ENCODE results near the gene P3H2. TPM values are rescaled to one million over a fixed set of nuclear protein-coding genes. Genes with fewer than 3 reads are reported as not detected.

Gene P3H2
- total RNA-seq, 5 donors from 2014 or later (not counting 1 experiment from before 2014, with no cell fraction given): 0.16 to 0.50 (median 0.35) TPM; not detected in 2

DNA sequence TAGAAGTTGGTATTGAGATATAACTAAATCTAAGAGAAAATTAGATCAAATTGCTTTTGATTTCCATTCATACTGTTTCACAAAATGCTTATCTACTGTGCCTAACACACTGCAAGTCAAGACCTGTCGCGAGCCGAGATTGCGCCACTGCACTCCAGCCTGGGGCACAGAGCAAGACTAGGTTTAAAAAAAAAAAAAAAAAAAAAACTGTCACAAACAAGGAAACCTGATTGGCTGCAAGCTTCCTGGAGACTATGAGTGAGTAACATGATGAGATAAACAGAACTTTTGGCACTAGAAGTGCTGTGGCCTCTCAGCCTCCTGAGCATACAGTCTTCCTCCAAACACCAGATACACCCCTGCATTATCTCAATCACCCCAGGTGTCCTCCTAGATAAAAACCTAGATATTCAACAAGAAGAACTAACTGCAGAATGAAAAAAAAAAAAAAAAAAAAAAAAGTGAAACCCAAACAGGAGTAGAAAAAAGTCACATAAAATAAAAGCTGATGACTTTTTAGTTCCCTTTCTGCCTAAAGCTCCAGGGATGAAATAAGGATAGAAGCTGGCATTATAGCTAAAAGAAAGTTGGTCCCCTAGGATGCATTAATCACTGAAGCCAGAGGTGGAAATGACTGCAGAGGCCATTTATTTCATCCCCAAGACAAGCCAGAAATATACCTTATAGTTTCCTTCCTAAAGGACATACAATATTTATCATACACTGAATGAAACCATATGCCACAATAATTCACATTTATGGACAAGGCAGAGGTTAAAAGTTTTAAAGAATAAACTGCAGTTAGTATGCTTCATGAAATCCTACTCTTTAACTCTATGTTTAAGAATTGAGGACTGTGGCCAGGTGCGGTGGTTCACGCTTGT lies 82.4 kb downstream of the P3H2 start:
- Histone ChIP-seq H3K4me3 (ENCODE audit: control insufficient read depth in 1 of 2, extremely low read depth in 1 of 2, low read length in 1 of 2) (no peak overlapping the region), H3K27me3 (replicated peaks in 1 of 2; ENCODE audit: control insufficient read depth in 2 of 2, extremely low read depth in 1 of 2, insufficient read depth in 2 of 2, low read length in 1 of 2) (no peaks in the 10 kb centered on the region), H3K36me3 (ENCODE audit: control insufficient read depth in 2 of 2, extremely low read depth in 1 of 2, insufficient read depth in 1 of 2, low read length in 1 of 2) (no peaks in the 10 kb centered on the region), H3K27ac (ENCODE audit: low read length) (no peak overlapping the region), H3K4me1 (ENCODE audit: control insufficient read depth in 1 of 2, extremely low read depth in 1 of 2, insufficient read depth in 2 of 2, low read length in 2 of 2) (no peaks in the 10 kb centered on the region), H3K9me3 (no peaks in the 10 kb centered on the region)
- H3K9me3 Mint-ChIP-seq: no peaks in the 10 kb centered on the region
- ATAC-seq (replicated peaks in 1 of 4) (no peak), DNase-seq (no peak)
- CTCF ChIA-PET: interaction anchor here in 1 of 2 donors (0.6 kb wide), 1 partner anchor 30 kb away, joined by 3 read pairs; no protein-coding TSS in a partner anchor
- H3K27me3 Mint-ChIP-seq: peaks cover 2 to 16% of the 10 kb centered on the region in 2 donors
- H3K4me3 Mint-ChIP-seq: no peak overlapping the region
- WGBS (ENCODE audit: insufficient coverage): no CpG with 5 or more reads among the region's 6 CpGs
- no peaks in the 10 kb centered on the region for H3K36me3 Mint-ChIP-seq
- H3K4me1 Mint-ChIP-seq: no peaks in the 10 kb centered on the region
- H3K27ac Mint-ChIP-seq: no peak overlapping the region
- POLR2A ChIA-PET: no interaction called here

DNA sequence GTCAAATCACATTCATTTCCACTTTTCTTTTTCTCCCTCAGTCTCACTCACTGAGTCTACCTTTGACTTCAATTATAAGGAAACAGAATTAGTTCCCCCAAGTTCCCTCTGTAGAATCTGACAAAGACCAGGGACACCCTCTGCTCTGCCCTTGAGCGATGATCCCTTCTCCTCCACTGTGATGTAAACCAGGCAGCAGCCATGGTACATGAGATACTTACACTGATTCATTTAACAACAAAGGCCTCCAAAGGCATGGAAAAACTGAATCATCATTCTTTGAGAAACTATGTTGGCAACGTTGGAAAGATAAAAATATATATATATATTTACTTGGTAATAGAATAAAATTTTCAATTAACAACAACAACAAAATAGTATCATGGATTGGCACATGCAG lies 84.1 kb downstream of the P3H2 start:
- no peaks in the 10 kb centered on the region for H3K9me3 Mint-ChIP-seq
- H3K4me1 Mint-ChIP-seq: no peaks in the 10 kb centered on the region
- Histone ChIP-seq H3K9me3 (no peaks in the 10 kb centered on the region), H3K4me3 (ENCODE audit: control insufficient read depth in 1 of 2, extremely low read depth in 1 of 2, low read length in 1 of 2) (no peak overlapping the region), H3K27me3 (replicated peaks in 1 of 2; ENCODE audit: control insufficient read depth in 2 of 2, extremely low read depth in 1 of 2, insufficient read depth in 2 of 2, low read length in 1 of 2) (no peaks in the 10 kb centered on the region), H3K27ac (ENCODE audit: low read length) (no peak overlapping the region), H3K36me3 (ENCODE audit: control insufficient read depth in 2 of 2, extremely low read depth in 1 of 2, insufficient read depth in 1 of 2, low read length in 1 of 2) (no peaks in the 10 kb centered on the region), H3K4me1 (ENCODE audit: control insufficient read depth in 1 of 2, extremely low read depth in 1 of 2, insufficient read depth in 2 of 2, low read length in 2 of 2) (no peaks in the 10 kb centered on the region)
- ATAC-seq (replicated peaks in 1 of 4): no peak
- peaks cover 4 to 11% of the 10 kb centered on the region in 2 donors for H3K27me3 Mint-ChIP-seq
- no CpG with 5 or more reads among the region's 2 CpGs for WGBS (ENCODE audit: insufficient coverage)
- H3K4me3 Mint-ChIP-seq: no peak overlapping the region
- ChIA-PET CTCF (no interaction called here), POLR2A (no interaction called here)
- no peak overlapping the region for H3K27ac Mint-ChIP-seq
- no peak for DNase-seq
- H3K36me3 Mint-ChIP-seq: no peaks in the 10 kb centered on the region

DNA sequence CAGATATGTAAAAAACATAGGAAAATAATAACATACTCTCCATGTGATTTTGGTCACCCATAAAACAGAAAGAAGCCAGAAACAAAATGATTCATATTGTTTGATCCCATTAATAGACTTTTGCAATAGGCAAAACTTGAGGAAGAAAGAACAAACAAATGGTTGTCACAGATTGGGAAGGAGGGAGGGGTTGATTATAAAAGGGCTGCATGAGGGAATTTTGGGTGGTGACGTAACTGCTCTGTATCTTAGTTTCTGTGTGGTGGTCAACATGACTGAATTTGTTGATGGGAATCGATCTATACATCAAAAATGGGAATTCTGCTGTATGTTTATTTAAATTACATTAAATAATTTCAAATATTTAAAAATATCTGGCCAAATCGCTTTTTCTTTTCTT lies 86.3 kb downstream of the P3H2 start:
- Histone ChIP-seq H3K4me1 (ENCODE audit: control insufficient read depth in 1 of 2, extremely low read depth in 1 of 2, insufficient read depth in 2 of 2, low read length in 2 of 2) (no peaks in the 10 kb centered on the region), H3K27ac (ENCODE audit: low read length) (no peak overlapping the region), H3K4me3 (ENCODE audit: control insufficient read depth in 1 of 2, extremely low read depth in 1 of 2, low read length in 1 of 2) (no peak overlapping the region), H3K36me3 (ENCODE audit: control insufficient read depth in 2 of 2, extremely low read depth in 1 of 2, insufficient read depth in 1 of 2, low read length in 1 of 2) (no peaks in the 10 kb centered on the region), H3K27me3 (replicated peaks in 1 of 2; ENCODE audit: control insufficient read depth in 2 of 2, extremely low read depth in 1 of 2, insufficient read depth in 2 of 2, low read length in 1 of 2) (no peaks in the 10 kb centered on the region), H3K9me3 (no peaks in the 10 kb centered on the region)
- DNase-seq (no peak), ATAC-seq (replicated peaks in 1 of 4) (no peak)
- H3K4me3 Mint-ChIP-seq: no peak overlapping the region
- no CpG with 5 or more reads among the region's 3 CpGs for WGBS (ENCODE audit: insufficient coverage)
- ChIA-PET CTCF (no interaction called here), POLR2A (no interaction called here)
- peaks cover 4 to 8% of the 10 kb centered on the region in 2 donors for H3K27me3 Mint-ChIP-seq
- no peak overlapping the region for H3K27ac Mint-ChIP-seq
- no peaks in the 10 kb centered on the region for H3K36me3 Mint-ChIP-seq
- no peaks in the 10 kb centered on the region for H3K4me1 Mint-ChIP-seq
- no peaks in the 10 kb centered on the region for H3K9me3 Mint-ChIP-seq

DNA sequence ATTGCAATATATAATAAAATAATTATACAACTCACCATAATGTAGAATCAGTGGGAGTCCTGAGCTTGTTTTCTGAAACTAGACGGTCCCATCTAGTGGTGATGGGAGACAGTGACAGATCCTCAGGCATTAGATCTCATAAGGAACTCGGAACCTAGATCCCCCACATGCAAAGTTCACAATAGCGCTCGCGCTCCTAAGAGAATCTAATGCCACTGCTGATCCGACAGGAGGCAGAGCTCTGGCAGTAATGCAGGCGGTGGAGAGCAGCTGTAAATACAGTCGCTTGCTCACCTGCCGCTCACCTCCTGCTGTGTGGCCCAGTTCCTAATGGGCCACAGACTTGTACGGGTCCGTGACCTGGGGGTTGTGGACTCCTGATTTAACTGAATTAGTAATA lies 87.8 kb downstream of the P3H2 start:
- H3K9me3 Mint-ChIP-seq: no peaks in the 10 kb centered on the region

DNA sequence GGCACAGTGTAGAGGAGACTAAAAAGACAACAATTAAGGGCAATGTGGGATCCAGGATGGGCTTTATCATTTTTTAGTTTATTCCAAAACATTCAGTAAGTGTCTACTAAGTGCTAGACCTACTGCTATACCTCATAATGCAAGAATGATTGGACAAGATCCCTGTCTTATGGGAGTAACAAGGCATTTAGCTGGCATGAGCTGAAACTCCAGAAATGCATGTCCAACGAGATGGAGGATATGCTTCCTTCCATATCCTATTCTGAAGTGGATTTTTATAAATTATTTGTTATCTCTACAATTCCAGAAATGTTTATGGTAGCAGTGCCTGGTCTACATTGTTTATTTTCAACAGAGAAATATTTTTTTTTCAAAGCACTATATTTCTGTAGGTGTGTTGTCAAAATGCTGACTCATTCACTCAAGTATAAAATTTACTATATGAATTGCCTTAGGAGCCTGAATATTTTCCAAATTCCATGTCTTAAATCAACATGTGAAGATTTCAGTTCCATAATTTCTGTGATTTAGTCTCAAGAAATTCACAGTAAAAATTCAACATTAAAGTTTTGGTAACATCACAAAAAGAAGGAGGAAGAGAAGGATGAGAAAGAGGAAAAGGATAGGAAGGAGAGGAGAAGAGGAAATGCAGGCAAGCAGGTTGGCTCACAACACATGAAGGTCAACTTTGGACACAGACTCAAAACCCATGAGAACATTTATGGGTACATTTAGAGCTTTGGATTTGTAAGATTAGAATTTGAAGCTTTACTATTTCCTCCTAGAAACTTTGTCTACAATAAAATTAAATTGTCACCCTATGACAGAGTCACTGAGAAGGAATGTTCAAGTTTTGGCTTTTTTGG lies 88.6 kb downstream of the P3H2 start:
- ChIA-PET POLR2A (no interaction called here), CTCF (no interaction called here)
- no peak overlapping the region for H3K4me3 ChIP-seq (ENCODE audit: control insufficient read depth in 1 of 2, extremely low read depth in 1 of 2, low read length in 1 of 2)
- H3K9me3 ChIP-seq: no peaks in the 10 kb centered on the region
- DNase-seq (no peak), ATAC-seq (replicated peaks in 1 of 4) (no peak)
- H3K4me1 ChIP-seq (ENCODE audit: control insufficient read depth in 1 of 2, extremely low read depth in 1 of 2, insufficient read depth in 2 of 2, low read length in 2 of 2): no peaks in the 10 kb centered on the region
- H3K27ac Mint-ChIP-seq: no peak overlapping the region
- H3K4me3 Mint-ChIP-seq: no peak overlapping the region
- H3K36me3 Mint-ChIP-seq: no peaks in the 10 kb centered on the region
- WGBS (ENCODE audit: insufficient coverage): no CpG with 5 or more reads among the region's 1 CpG
- no peaks in the 10 kb centered on the region for H3K27me3 ChIP-seq (replicated peaks in 1 of 2; ENCODE audit: control insufficient read depth in 2 of 2, extremely low read depth in 1 of 2, insufficient read depth in 2 of 2, low read length in 1 of 2)
- H3K27me3 Mint-ChIP-seq: peaks cover 12% of the 10 kb centered on the region in 2 donors
- no peaks in the 10 kb centered on the region for H3K4me1 Mint-ChIP-seq
- H3K27ac ChIP-seq (ENCODE audit: low read length): no peak overlapping the region
- H3K9me3 Mint-ChIP-seq: no peaks in the 10 kb centered on the region
- no peaks in the 10 kb centered on the region for H3K36me3 ChIP-seq (ENCODE audit: control insufficient read depth in 2 of 2, extremely low read depth in 1 of 2, insufficient read depth in 1 of 2, low read length in 1 of 2)

More for the DNA sequence above, 87.8 kb downstream of the P3H2 start:
- WGBS (ENCODE audit: insufficient coverage): 92% methylated on average over 4 of the region's 11 CpGs
- Histone ChIP-seq H3K9me3 (no peaks in the 10 kb centered on the region), H3K27me3 (replicated peaks in 1 of 2; ENCODE audit: control insufficient read depth in 2 of 2, extremely low read depth in 1 of 2, insufficient read depth in 2 of 2, low read length in 1 of 2) (no peaks in the 10 kb centered on the region), H3K4me3 (ENCODE audit: control insufficient read depth in 1 of 2, extremely low read depth in 1 of 2, low read length in 1 of 2) (no peak overlapping the region), H3K4me1 (ENCODE audit: control insufficient read depth in 1 of 2, extremely low read depth in 1 of 2, insufficient read depth in 2 of 2, low read length in 2 of 2) (no peaks in the 10 kb centered on the region), H3K27ac (ENCODE audit: low read length) (no peak overlapping the region), H3K36me3 (ENCODE audit: control insufficient read depth in 2 of 2, extremely low read depth in 1 of 2, insufficient read depth in 1 of 2, low read length in 1 of 2) (no peaks in the 10 kb centered on the region)
- peaks cover 9 to 14% of the 10 kb centered on the region in 2 donors for H3K27me3 Mint-ChIP-seq
- DNase-seq: no peak
- no peak for ATAC-seq (replicated peaks in 1 of 4)
- H3K27ac Mint-ChIP-seq: no peak overlapping the region
- CTCF ChIA-PET: no interaction called here
- H3K4me1 Mint-ChIP-seq: no peaks in the 10 kb centered on the region
- POLR2A ChIA-PET: no interaction called here
- no peak overlapping the region for H3K4me3 Mint-ChIP-seq
- no peaks in the 10 kb centered on the region for H3K36me3 Mint-ChIP-seq

DNA sequence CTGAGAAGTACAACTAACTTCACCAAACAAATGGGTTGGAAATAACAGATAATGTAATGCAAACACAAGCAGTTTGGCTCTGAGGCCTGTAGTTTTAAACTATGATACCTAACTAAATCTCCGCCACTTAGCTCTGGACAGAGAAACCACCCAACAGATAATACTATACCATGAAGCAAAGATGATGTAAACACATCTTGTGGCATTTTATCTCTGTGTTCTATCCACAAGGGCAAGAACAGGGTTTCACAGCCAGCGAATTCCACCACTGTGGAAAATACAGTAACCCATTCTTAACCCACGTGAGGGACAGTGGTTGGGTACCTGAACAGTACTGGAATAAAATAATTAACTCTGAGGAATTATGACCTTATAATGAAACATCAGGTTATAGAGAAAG lies 93.6 kb downstream of the P3H2 start:
- no CpG with 5 or more reads among the region's 3 CpGs for WGBS (ENCODE audit: insufficient coverage)
- CTCF ChIA-PET: no interaction called here
- H3K4me1 Mint-ChIP-seq: no peaks in the 10 kb centered on the region

More for the DNA sequence above, 93.6 kb downstream of the P3H2 start:
- Mint-ChIP-seq H3K27me3 (peaks cover 18 to 19% of the 10 kb centered on the region in 2 donors), H3K9me3 (no peaks in the 10 kb centered on the region), H3K27ac (no peak overlapping the region), H3K4me3 (no peak overlapping the region), H3K36me3 (no peaks in the 10 kb centered on the region)
- Histone ChIP-seq H3K9me3 (no peaks in the 10 kb centered on the region), H3K27me3 (replicated peaks in 1 of 2; ENCODE audit: control insufficient read depth in 2 of 2, extremely low read depth in 1 of 2, insufficient read depth in 2 of 2, low read length in 1 of 2) (peaks cover 0 to 2% of the 10 kb centered on the region in 2 experiments), H3K4me1 (ENCODE audit: control insufficient read depth in 1 of 2, extremely low read depth in 1 of 2, insufficient read depth in 2 of 2, low read length in 2 of 2) (no peaks in the 10 kb centered on the region), H3K4me3 (ENCODE audit: control insufficient read depth in 1 of 2, extremely low read depth in 1 of 2, low read length in 1 of 2) (no peak overlapping the region), H3K36me3 (ENCODE audit: control insufficient read depth in 2 of 2, extremely low read depth in 1 of 2, insufficient read depth in 1 of 2, low read length in 1 of 2) (no peaks in the 10 kb centered on the region), H3K27ac (ENCODE audit: low read length) (no peak overlapping the region)
- ATAC-seq (replicated peaks in 1 of 4) (no peak), DNase-seq (no peak)
- POLR2A ChIA-PET: no interaction called here
